Stimulated activated effector memory CD8-positive, alpha-beta T cell treated with anti-CD3 and anti-CD28 coated beads, Interleukin-12 subunit alpha, Interleukin-12 subunit beta, amount 100 ng/mL, for 72 hours (primary cell): ENCODE measurements around the gene PDZD2.

Experiments used
- ATAC-seq: fragments of 150-1000 bp; cut with Tn5 transposase; 2 replicates; pipeline ENCODE4 v1.10.0; 2021
- DNase-seq, 2 donors: peaks; one replicate each; pipeline ENCODE4 v3.0.0; 2021 to 2022; ENCODE audit warnings: low spot score in 2 of 2
- H3K27ac Mint-ChIP-seq: one replicate; pipeline ENCODE4 v1.8.0; 2022; ENCODE audit warnings: mild to moderate bottlenecking, mixed read lengths
- H3K36me3 Mint-ChIP-seq: one replicate; pipeline ENCODE4 v1.8.0; 2022; ENCODE audit warnings: mild to moderate bottlenecking, mixed read lengths
- H3K4me1 Mint-ChIP-seq: one replicate; pipeline ENCODE4 v1.8.0; 2022; ENCODE audit warnings: mixed read lengths
- H3K4me3 Mint-ChIP-seq: one replicate; pipeline ENCODE4 v1.8.0; 2022; ENCODE audit warnings: mild to moderate bottlenecking, mixed read lengths
- H3K9me3 Mint-ChIP-seq: one replicate; pipeline ENCODE4 v1.8.0; 2022; ENCODE audit warnings: mixed read lengths

PDZD2 gene

GRCh38 chr5:32156635-32157034 lies 517.7 kb downstream of the PDZD2 start:
- peaks cover 59% of the 10 kb centered on the region for H3K36me3 Mint-ChIP-seq
- H3K4me3 Mint-ChIP-seq = no peak overlapping the region
- H3K9me3 Mint-ChIP-seq = no peaks in the 10 kb centered on the region
- DNase-seq = no peak
- peaks cover 36% of the 10 kb centered on the region for H3K4me1 Mint-ChIP-seq
- H3K27ac Mint-ChIP-seq = no peak overlapping the region
- ATAC-seq = no peak

DNA sequence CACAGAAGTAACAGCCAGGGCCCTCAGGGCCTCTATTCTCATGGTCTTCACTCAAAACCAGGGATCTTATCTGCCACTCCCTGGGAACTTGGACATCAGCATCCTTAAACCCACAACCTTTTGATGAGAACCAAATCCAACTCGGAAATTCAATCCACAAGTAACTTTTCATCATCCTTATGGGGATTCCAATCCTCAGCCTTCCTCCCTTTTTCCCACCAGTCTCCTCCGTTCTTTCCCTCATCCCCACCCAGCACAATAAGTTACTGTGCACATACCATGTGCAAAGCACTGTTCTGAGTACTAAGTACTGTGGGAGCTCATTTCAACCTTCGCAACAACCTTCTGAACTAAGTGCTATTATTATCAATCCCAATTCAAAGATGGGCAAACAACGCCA lies 518.1 kb downstream of the PDZD2 start:
- H3K27ac Mint-ChIP-seq = no peak overlapping the region
- H3K36me3 Mint-ChIP-seq = peaks cover 58% of the 10 kb centered on the region
- H3K4me1 Mint-ChIP-seq = peaks cover 33% of the 10 kb centered on the region
- no peak overlapping the region for H3K4me3 Mint-ChIP-seq
- no peaks in the 10 kb centered on the region for H3K9me3 Mint-ChIP-seq
- no peak for DNase-seq
- no peak for ATAC-seq

DNA sequence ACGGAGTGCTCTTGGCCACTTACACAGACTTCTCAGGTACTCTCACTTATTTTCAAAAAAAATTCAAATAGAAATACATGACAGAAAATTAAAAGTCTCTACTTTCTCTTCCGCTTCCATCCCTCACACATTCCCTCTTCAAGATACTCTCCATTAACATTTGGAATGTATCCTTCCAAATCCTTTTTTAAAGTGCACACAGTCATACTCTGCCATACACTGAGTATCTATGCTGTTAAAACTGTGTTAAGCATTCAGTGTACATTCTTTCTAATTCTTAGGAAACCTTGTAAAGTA lies 519.7 kb downstream of the PDZD2 start:
- ATAC-seq = no peak
- Mint-ChIP-seq H3K9me3 (no peaks in the 10 kb centered on the region), H3K4me3 (no peak overlapping the region), H3K4me1 (peaks cover 32% of the 10 kb centered on the region), H3K27ac (no peak overlapping the region), H3K36me3 (peaks cover 48% of the 10 kb centered on the region)
- DNase-seq = no peak

DNA sequence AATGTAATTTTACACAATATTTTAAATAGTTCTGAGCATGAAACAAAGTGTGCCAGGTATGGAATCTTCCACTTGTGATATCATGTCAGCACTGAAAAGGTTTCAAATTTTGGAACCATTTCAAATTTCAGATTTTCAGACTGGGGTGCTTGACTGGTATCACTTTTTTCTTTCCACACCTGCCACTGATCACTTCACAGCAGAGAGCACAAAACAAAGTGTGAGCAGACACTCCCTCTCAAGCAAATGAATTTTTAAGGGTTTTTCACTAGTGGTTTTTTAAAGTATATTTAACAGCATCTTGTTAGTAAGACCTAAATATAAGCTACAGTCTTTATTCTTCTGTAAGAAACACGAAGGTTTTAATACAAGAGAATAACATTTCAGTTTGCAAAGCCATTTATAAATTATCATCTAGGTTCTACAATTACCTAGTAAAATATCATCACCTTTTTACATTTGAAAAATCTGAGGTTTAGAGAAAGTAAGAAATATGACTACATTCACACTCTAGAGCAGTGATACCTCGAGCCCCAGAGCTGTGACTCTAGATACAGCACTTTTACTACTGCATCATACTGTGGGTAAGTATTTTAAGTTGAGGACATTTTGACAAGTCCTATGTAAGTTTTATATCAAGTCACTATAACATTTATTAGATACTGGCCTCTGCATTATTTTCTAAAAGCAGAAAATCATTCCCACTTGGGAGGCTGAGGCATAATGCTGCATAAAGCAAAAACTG lies 520.6 kb downstream of the PDZD2 start:
- H3K4me1 Mint-ChIP-seq = peaks cover 29% of the 10 kb centered on the region
- peaks cover 53% of the 10 kb centered on the region for H3K36me3 Mint-ChIP-seq
- no peaks in the 10 kb centered on the region for H3K9me3 Mint-ChIP-seq
- H3K4me3 Mint-ChIP-seq = no peak overlapping the region
- H3K27ac Mint-ChIP-seq = peak overlapping the region; percentile 29
- ATAC-seq = peak; percentile 78
- no peak for DNase-seq

GRCh38 chr5:32160228-32160627 lies 521.3 kb downstream of the PDZD2 start:
- no peak for DNase-seq
- Mint-ChIP-seq H3K4me3 (no peak overlapping the region), H3K9me3 (no peaks in the 10 kb centered on the region), H3K27ac (peak overlapping the region; percentile 29), H3K4me1 (peaks cover 25% of the 10 kb centered on the region), H3K36me3 (peaks cover 53% of the 10 kb centered on the region)
- no peak for ATAC-seq
